Upper lobe of left lung (tissue), 6 donors: ENCODE measurements around the gene LCN2. TPM values are rescaled to one million over a fixed set of nuclear protein-coding genes. Genes with fewer than 3 reads are reported as not detected.

Source experiments
- ATAC-seq, 2 donors: fragments of 200-7000 bp; cut with Tn5 transposase; one replicate each; pipeline ENCODE4 v1.9.1; 2022; ENCODE audit warnings: mild to moderate bottlenecking in 2 of 2, moderate library complexity in 2 of 2; ENCODE audit not compliant: low FRiP score in 2 of 2
- DNase-seq, 2 donors: peaks; one replicate each; pipeline ENCODE4 v3.0.0-alpha.2; 2019 to 2020
- H3K27ac ChIP-seq, 4 donors: fragments of 200-600 bp; sonication (generic); one replicate each; pipeline ENCODE4 v1.5.1; 2016 to 2019
- H3K27me3 ChIP-seq, 4 donors: fragments of 200-600 bp; sonication (generic); one replicate each; pipeline ENCODE4 v1.5.1; 2017 to 2019
- H3K36me3 ChIP-seq, 4 donors: fragments of 200-600 bp; sonication (generic); one replicate each; pipeline ENCODE4 v1.5.1; 2016 to 2019
- H3K4me1 ChIP-seq, 4 donors: fragments of 200-600 bp; sonication (generic); one replicate each; pipeline ENCODE4 v1.5.1; 2018 to 2019
- H3K4me3 ChIP-seq, 4 donors: fragments of 200-600 bp; sonication (generic); one replicate each; pipeline ENCODE4 v1.5.1; 2017 to 2019; ENCODE audit warnings: mild to moderate bottlenecking in 2 of 4, moderate library complexity in 1 of 4
- H3K9me3 ChIP-seq, 4 donors: fragments of 200-600 bp; sonication (generic); one replicate each; pipeline ENCODE4 v1.5.1; 2018 to 2019
- EP300 ChIP-seq, 4 donors: sonication (generic); formaldehyde crosslinking; IDR thresholded peaks; one replicate each; pipeline ENCODE4 v1.5.1; 2017; ENCODE audit warnings: antibody characterized with exemption in 4 of 4, control low read depth in 2 of 4
- POLR2A ChIP-seq, 4 donors: fragments of 450-650 bp; IDR thresholded peaks; one replicate each; pipeline ENCODE4 v1.5.1; 2016 to 2017; ENCODE audit warnings: antibody characterized with exemption in 4 of 4, mild to moderate bottlenecking in 2 of 4
- POLR2AphosphoS5 ChIP-seq, 2 donors: sonication (generic); formaldehyde crosslinking; IDR thresholded peaks; one replicate each; pipeline ENCODE4 v1.5.1; 2017; ENCODE audit warnings: antibody characterized with exemption in 2 of 2
- WGBS, 2 donors: methylation state at CpG; one replicate each; pipeline ENCODE4 v1.1.5; 2017 to 2018; 5-methylcytosine and 5-hydroxymethylcytosine counted together
- total RNA-seq, 6 donors: library from RNA; depleted of rRNA in 4 of 6; stranded (reverse); fragments of >200 nt in 4 of 6; gene quantifications; one replicate each; pipeline versions ENCODE4 v1.1.0 to v1.2.1, GENCODE V29; 2016 to 2021
- TF ChIP-seq, protein P1 (sequence below), 6 experiments: fragments of 450-650 bp in 4 of 6; fragments of 200-600 bp in 2 of 6; sonication (generic) in 2 of 6; IDR thresholded peaks; one replicate each; pipeline ENCODE4 v1.5.1; 2016 to 2019; ENCODE audit warnings: antibody characterized with exemption in 6 of 6
- donor health status: DM: no; HTN: no; CAD: no; lungs with moderate emphysema.
- donor health status: DM: no; HTN: yes; CAD: no; lungs with severe emphysema.

The LCN2 gene
- total RNA-seq, 6 donors from 2014 or later = 9.0 to 193 (median 38.2) TPM

DNA sequence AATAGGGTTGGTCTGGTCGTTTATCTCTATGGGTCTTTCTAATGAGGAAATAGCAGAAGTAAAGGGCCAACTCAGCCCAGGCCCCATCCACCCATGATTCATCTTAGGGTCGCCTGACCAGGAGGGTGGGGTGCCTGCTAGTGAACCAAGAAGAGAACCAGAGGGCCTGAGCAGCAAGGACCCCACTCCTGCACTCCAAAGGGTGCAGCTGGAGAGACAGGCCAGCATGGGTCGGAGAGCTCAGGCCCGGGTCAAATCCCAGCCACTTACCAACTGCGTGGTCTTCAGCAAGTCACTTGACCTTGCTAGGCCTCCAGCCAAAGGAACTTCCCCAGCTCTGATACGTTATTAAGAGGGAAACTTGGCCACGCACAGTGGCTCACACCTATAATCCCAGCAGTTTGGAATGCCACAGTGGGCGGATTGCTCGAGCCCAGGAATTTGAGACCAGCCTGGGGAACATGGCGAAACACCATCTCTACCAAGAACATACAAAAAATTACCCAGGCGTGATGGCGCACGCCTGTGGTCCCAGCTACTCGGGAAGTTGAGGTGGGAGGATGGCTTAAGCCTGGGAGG is 15.1 kb downstream of the LCN2 start:
- Histone ChIP-seq H3K36me3 (peaks cover 8 to 71% (median 54%) of the 10 kb centered on the region in 4 donors), H3K27ac (no peak overlapping the region), H3K9me3 (no peaks in the 10 kb centered on the region), H3K4me1 (peaks cover 8 to 23% (median 12%) of the 10 kb centered on the region in 4 donors), H3K4me3 (no peak overlapping the region), H3K27me3 (no peaks in the 10 kb centered on the region)
- no peak for DNase-seq
- ATAC-seq = no peak
- TF ChIP-seq POLR2A (IDR thresholded peaks at IDR 0.05) (no peak), POLR2AphosphoS5 (IDR thresholded peaks at IDR 0.05) (no peak), EP300 (IDR thresholded peaks at IDR 0.05) (no peak)
- TF ChIP-seq, protein P1, sequence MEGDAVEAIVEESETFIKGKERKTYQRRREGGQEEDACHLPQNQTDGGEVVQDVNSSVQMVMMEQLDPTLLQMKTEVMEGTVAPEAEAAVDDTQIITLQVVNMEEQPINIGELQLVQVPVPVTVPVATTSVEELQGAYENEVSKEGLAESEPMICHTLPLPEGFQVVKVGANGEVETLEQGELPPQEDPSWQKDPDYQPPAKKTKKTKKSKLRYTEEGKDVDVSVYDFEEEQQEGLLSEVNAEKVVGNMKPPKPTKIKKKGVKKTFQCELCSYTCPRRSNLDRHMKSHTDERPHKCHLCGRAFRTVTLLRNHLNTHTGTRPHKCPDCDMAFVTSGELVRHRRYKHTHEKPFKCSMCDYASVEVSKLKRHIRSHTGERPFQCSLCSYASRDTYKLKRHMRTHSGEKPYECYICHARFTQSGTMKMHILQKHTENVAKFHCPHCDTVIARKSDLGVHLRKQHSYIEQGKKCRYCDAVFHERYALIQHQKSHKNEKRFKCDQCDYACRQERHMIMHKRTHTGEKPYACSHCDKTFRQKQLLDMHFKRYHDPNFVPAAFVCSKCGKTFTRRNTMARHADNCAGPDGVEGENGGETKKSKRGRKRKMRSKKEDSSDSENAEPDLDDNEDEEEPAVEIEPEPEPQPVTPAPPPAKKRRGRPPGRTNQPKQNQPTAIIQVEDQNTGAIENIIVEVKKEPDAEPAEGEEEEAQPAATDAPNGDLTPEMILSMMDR (IDR thresholded peaks at IDR 0.05) = no peak
- WGBS, 2 donors = 79 to 86% methylated on average over 10 to 14 of the region's 14 CpGs

DNA sequence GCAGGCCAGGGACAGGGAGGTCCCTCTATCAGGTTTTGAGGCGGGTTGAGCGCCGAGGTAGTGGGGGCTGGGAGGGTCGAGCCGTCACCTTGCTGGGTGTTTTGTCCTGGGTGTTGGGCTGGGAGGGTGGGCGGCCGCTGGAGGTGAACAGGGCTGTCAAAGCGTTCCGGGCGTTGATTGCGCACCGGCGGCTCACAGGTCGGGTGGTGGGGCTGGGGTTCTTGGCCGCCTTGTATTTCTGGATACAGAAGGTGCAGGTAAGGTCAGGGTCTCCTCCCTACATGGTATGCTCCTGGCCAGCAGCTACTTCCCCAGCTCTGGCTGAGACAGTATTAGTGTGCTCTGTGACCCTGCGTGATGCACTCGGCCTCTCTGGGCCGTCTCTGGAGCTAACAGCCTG is 16.9 kb downstream of the LCN2 start:
- Histone ChIP-seq H3K4me1 (peaks cover under 1 to 12% (median 2%) of the 10 kb centered on the region in 4 donors), H3K4me3 (no peak overlapping the region), H3K36me3 (peaks cover 11 to 89% (median 68%) of the 10 kb centered on the region in 4 donors), H3K9me3 (no peaks in the 10 kb centered on the region), H3K27ac (no peak overlapping the region), H3K27me3 (no peaks in the 10 kb centered on the region)
- ATAC-seq (no peak), DNase-seq (peak in 1 of 2 donors; percentile 59)
- 92 to 98% methylated on average over 14 to 17 of the region's 18 CpGs for WGBS, 2 donors
- TF ChIP-seq POLR2A (IDR thresholded peaks at IDR 0.05) (no peak), EP300 (IDR thresholded peaks at IDR 0.05) (no peak), POLR2AphosphoS5 (IDR thresholded peaks at IDR 0.05) (no peak)
- TF ChIP-seq, protein P1 (IDR thresholded peaks at IDR 0.05) = no peak

DNA sequence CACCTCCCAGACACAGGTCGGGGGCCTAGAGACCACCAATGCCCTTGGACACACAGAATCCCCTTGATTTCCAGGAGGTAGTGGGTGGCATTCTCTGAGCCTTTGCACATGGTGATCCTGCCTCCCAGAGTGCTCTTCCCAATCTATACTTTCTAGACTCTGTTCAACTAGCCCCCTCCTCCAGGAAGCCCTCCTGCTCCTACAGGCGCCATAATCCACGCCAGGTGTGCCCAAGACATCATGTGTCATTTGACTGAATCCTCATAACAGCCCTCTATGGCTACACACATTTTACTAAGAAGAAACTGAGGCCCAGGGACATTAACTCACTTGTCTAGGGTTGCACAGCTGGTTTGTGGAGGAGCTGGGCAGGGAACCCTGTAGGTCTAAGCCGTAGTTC is 18.0 kb downstream of the LCN2 start:
- no peak for ATAC-seq
- Histone ChIP-seq H3K36me3 (peaks cover 11 to 87% (median 70%) of the 10 kb centered on the region in 4 donors), H3K9me3 (no peaks in the 10 kb centered on the region), H3K4me1 (peaks cover 0 to 1% (median 0%) of the 10 kb centered on the region in 4 donors), H3K27ac (no peak overlapping the region), H3K27me3 (no peaks in the 10 kb centered on the region), H3K4me3 (no peak overlapping the region)
- TF ChIP-seq POLR2A (IDR thresholded peaks at IDR 0.05) (no peak), EP300 (IDR thresholded peaks at IDR 0.05) (no peak), POLR2AphosphoS5 (IDR thresholded peaks at IDR 0.05) (no peak)
- TF ChIP-seq, protein P1 (IDR thresholded peaks at IDR 0.05) = no peak
- DNase-seq = no peak
- WGBS, 2 donors = 100% methylated on average over 3 to 4 of the region's 4 CpGs

DNA sequence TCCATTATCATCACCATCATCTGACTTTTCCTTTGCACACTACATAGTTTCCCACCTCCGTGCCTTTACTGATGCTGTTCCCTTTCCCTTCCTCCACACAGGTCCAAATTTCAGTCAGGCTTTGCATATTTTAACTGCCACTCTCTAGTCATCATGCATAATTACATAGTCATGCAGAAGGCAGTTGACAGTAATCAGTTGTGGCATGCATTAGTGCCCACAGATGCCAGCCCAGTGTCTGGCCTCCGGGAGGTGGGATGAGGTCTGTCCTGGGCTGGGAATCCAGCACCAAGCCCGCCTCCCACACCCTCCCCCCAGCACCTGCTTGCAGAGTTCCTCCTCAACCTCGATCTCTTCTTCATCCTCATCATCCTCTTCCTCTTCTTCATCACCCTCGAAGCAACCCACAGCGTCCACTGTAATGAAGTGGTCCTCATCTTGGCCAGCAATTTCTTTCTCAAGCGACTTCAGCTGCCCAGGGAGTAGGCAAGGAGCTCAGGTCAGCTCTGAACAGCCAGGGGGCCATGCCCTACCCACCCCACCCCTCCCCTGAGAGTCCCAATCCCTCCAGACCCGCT is 19.6 kb downstream of the LCN2 start:
- no peak overlapping the region for H3K4me3 ChIP-seq
- no peak overlapping the region for H3K27ac ChIP-seq
- no peak for DNase-seq
- H3K36me3 ChIP-seq = peaks cover 11 to 79% (median 63%) of the 10 kb centered on the region in 4 donors
- WGBS, 2 donors = 87 to 93% methylated on average over 8 of the region's 8 CpGs
- no peak for ATAC-seq
- H3K9me3 ChIP-seq = no peaks in the 10 kb centered on the region
- no peaks in the 10 kb centered on the region for H3K4me1 ChIP-seq
- TF ChIP-seq EP300 (IDR thresholded peaks at IDR 0.05) (no peak), POLR2AphosphoS5 (IDR thresholded peaks at IDR 0.05) (no peak), POLR2A (IDR thresholded peaks at IDR 0.05) (no peak)
- TF ChIP-seq, protein P1 (IDR thresholded peaks at IDR 0.05) = no peak
- no peaks in the 10 kb centered on the region for H3K27me3 ChIP-seq
